Stimulated activated CD8-positive, alpha-beta memory T cell treated with anti-CD3 and anti-CD28 coated beads, Interleukin-7, amount 100 ng/mL, for 1 hour (primary cell): Measurements from ENCODE around the gene HPCA.

Experiments
- DNase-seq, 2 donors: peaks; one replicate each; pipeline ENCODE4 v3.0.0-alpha.2; 2020; ENCODE audit warnings: low read depth in 2 of 2

HPCA gene

DNA sequence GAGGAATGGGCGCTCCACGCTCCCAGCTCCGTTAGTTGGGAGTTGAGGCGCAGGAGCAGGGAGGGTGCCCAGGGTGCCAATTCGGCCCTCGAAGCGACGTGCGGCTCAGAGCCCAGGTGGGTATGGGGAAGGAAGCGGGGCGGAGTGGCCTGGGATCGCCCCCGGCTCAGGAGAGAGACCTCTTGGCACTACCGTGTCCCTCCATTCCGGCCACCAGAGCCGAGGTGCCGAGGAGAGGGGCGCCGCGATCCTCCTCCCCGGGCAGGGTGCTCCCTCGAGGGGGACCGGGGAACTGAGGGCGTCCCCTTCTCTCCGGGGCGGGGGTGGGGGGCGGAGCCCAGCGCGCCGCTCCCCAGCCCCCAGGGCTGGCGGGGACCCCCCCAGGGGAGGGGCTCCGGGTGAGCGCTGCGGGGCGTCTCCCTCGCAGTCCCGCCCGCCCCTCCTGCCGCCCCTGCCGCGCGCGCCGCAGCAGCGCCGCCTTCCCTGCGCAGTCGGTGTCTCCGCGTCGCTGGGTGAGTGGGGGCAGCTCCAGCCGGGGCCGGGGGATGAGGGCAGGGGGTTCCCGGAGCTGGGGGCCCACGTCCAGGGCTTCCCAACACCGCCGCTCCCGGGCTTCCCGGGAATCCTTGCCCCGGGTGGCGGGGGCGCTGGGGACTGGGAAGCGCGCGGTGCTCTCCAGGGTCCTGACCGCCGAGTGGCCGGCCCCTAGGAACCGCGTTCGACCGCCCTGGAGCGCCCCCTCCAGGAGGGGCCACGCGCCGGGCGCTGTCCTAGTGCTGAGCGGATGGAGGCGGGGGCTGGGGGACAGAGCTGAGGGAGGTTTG, at the start of gene HPCA:
Gene HPCA (plus strand): TSS at position 488 of the 824 bp plus-strand sequence. CDS start 2,408 bp downstream, outside the sequence.
- DNase-seq = no peak

DNA sequence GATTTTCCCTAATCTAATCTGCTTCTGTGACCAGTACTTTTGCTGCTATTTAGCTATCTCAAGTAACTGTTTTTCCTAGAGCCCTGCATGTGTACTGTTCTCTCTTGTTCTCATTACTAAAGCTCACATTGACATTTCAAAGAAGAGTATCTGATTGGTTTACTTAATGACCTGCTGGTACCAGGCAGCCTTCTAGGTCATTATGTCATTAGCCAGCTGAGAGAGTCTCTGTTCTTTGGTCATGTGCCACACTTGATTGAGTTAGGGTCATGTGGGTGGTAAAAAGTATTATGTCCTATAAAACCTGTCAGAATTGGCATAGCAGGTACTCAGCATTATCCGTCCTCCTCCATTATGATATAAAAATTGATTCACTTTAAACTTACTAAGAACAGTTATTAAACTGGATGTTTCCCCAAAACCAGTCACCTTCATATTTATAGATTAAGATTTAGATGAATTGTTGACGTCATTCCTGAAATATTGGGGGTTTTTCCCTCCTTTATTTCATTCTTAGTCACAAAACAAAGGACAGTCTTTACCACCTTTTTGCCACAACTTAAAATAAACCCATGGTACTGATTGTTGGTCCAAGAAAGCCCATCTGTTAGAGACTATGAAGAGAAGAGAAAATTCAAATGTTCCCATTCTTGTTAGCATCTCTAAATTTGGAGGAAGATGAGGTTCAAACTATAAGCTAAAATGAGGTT, 37.8 kb upstream of the HPCA start:
- no peak for DNase-seq

DNA sequence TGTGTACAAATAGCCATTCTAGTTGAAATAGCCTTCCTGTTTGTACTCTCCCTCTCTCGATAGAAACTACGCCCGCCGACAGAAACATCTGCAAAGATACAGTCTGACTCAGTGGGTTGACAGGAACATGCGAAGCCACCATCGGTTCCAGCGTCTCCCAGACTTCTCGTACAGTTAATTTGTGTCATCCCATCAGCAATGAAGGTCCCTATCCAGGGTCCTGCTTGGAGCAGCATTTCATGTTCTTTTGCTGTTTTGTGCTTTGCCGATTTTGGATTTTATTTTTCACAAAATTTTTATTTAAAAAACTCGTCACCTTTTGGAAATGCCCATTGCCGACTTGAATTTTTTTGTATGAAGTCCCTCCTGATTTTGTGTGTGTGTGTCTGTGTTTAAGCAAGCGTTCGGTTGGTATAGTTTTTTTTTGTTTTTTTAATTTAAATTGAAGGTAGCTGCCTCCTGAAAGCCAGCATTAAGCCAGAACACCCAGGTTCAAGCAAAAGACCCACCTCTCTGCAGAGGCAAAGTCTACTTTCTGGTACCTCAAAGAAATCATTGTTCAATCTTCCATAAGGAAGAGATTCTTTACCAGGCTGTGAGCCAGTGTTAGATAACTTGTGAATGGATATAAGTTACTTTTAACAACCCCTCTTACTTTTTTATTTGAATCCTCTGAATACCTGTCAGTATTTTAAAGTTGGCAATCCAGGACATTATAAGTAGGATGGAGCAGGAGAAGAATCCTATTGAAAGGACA, 30.3 kb upstream of the HPCA start:
- no peak for DNase-seq

DNA sequence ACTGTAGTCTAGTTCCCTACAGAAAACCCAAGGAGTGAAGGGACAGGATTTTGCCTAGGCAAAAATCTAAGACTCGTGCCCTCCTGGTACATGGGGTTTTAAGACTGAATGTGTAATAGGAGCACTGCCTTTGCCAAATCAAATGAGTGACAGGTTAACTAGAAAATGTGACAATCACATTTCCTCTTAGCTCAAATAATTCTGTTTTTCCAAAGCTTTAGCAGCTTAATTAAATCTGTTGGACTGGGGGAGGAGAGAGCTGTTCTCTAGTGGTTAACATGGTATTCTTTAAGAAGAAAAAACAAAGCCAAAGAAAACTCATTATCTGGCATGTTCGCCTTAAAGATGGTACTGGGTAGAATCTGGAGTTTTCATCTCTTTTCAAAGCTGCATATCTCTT, 28.2 kb upstream of the HPCA start:
- no peak for DNase-seq

DNA sequence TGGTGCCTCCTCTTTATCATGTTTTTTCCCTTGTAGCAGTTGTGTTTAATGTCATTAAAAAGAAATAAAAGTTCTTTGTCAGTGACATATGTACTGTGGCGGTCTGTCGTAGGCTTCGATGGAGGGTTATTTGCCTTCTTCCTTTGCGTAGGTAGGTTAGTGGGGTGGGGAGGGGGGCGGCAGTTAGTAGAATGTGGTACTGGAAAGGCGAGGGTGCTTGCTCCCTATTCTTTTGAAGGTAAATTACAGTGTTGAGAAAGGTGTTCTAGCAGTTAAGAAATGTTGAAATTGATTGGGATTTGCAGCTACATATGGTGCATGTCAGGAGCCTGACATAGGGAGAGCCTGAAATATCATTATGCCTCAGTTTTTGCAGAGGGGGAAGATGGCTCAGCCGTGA, 27.5 kb upstream of the HPCA start:
- DNase-seq = no peak

DNA sequence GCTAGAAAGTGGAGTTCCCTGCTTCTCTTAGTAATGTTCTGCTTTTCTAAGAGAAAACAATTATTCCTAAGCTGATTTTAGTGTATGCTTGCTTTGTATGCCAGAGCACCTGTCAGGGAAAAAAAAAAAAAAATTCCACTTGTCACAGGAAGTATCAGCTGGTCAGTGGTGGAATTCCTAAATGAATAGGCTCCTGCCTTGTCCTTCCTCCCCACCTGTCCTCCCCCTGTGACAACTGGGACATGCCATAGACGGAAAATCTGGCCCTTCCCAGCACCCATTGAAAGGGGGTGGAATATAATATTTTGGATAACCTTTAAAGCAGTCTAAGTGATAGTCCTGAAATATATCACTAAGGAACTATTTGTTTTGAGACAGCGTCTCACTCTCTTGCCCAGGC, 26.4 kb upstream of the HPCA start:
- DNase-seq = no peak

DNA sequence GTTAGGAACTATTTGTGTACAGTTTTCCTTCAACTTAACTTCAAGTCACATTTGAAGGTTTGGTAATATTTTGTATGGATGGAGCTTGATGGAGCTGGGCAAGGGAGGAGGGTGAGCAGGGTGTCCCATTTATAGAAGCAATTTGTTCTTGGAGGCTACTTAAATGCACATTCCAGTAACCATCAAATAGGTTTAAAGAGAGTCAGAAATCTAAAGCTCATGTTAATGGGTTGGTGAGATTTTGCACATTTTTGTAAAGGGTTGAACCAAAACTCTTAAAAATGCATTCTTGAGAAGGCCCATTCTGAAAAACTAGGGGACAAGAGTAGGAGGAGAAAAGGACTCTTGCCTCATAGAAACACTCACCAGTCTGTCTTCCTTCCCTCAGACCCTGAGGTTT, 25.7 kb upstream of the HPCA start:
- DNase-seq = no peak

DNA sequence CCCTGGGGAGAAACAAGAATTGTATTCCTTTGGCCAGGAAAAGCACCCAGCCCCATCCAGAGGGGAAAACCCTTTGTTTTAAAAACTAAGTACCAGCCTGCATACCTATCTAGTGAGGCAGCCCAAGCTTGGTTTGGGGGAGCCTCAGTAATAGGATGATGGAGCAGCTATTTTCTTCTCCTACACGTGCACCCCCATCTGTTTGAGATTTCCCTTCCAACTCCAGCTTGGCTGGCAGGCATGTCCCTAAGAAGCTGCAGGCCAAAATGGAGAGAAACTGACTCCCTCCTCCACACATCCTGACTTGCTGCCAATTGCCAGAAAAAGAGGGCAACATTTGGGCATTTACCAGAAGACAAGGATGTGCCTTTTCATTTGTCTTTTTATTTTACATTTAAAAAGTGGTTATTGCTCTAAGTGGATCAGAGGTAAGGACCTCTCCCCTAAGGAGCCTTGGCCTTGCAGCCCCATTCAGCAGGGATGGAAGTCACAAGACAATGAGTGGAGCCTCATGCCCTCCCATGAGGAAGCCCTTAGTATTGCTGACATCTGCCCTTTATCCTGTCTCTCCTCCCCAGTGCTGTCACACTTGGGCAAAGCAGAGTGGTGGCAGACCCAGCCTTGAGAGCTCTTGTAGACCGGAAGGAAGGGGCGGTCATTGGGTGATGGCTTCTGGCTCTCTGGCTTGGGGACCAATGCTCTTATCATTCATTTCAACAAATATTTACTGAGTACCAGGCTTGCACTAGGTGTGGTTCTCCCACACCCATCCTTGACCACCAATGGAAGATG, 24.2 kb upstream of the HPCA start:
- DNase-seq = no peak

DNA sequence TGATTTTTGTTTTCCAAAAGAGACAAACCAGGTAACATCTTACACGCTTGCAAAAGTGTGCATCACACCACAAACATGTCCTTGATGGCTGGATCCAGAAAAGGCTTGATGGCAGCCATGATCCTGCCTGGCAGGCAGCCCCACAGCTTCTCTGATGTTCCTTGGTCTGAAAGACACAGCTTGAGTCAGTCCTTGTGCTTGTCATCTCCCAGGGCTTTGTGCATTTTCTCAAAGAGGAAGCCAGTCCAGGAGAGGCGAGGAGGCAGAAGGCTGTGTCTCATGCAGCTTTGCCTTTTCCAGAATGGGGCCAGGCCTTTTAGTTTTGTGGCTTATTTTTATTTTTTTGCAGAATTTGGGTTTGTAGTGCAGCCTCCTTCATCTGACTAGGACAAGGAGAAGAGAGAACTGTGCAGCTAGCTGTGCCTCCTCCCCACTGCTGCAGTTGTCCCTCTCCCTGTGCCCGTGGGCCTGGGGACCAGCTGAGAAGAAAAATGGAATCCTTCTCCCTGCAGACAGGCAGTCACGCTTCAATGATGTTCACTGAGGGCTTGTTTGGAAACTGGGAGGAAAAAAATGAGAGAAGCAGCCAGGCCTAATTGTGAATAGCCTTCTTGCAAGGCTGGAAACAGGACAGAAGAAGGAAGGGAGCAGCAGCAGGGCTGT, 22.9 kb upstream of the HPCA start:
- no peak for DNase-seq

DNA sequence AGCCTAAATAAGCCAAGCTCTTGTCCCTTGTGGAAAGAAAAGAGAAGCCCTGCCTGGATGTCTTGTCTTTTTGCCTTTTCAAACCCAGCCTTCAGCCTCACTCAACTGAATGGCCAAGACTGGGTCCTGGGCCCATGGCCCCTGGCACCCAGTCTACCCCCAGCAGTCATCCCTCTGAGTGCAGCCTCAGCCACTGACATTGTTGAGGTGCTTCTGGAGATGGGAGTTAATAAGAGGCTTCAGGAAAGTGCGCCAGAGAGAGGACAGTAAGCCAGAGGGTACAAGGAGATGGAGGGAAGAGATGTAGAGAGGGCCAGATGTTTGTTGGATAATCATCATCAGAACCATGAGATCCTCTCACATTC, 22.4 kb upstream of the HPCA start:
- DNase-seq = no peak

DNA sequence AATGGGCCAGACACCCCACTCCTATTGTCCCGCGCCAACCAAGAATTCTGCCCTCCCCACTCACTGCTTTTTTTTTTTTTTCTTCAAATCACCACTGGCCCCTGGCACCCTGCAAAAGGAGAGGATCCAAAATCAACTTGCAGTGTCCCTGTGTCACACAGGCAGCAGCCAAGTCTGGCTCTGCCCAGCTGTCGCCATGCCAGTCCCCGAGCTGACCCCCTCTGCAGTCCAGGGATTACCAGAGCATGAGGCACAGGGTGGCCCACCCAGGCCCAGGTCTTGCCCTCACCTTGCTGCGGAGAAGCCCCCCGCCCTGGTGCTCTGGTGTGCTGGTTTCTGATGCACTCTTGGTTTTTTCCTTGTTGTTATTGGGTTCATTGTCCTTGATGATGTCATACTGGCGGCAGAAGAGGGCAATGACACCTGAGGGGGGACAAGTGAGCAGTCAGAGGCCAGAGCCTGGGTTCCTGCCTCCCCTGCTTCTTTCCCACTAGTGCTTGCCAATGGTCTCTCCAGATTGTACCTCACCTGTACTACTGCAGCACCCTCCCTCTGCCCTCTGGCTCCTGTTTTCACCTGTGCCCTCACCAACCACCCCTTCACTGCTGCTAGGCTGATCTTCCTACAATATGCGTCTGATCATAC, 21.8 kb upstream of the HPCA start:
- DNase-seq = no peak

DNA sequence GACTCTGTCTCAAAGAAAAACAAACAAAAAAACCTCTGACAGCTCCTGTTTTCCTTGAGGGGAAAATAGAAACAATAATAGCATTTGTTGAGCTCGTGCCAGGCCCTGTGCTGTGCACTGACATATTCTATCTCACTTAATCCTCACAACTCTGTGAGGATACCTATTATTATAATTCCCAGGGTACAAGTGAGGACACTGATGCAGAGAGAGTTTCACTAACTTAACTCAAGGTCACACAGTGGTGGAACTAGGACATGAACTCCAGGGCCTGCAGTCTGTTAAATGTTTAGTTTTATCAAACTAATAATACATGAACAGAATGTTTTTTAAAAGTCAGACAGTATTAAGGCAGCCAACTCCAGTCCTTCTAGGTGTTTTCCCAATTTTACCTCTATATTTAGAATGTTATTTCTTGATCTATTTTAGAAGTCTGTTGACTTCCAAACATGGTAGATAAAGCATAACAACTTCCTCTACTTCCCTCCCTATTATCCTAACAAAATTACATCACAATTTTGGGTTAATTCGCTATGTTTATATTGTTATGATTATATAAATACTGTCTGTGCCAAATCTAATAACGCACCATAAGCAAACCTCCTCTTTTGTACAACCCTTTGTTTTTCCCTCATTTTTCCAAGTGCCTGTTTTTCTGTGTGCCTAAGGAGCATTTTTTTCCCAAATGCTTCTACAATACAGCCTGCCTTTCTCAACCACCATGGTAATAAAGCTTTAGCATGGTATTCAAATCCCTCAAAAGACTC, 20.5 kb upstream of the HPCA start:
- no peak for DNase-seq

DNA sequence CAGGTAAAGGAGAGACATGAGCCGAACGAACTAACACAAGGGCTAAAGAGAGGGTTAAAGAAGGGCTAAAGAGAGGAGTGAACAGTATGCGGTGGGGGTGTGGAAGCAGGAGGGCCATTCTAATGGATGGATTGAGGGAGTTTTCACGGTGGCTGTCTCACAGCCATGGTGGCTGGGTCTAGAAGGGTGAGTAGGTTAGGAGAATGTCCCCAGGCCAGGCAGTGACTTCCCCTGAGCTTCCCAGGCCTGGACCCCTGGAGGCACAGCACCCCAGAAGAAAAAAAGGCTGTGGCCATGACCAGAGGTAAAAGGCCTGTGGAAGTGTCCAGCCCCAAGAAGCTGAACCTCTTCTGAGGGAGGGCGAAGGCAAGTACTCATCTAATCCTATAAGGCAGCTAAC, 19.1 kb upstream of the HPCA start:
- no peak for DNase-seq

DNA sequence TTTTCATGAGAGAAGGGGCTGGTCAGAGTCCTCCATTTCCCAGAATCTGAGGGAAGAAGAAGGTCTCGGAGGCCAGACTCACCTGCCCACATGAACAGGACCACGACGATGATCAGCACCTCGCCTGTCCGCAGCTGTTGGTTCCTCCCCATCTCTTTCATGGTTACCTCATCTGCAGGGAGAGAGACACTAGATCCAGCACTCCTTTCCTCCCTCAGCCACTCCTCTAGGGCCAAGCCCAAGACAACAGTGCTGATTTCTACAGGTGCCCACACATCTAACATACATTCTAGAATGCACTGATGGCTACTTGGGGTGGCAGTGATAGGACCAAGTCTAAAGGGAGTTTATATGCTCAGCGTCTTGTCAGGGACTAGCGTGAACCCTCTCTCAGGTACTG, 18.6 kb upstream of the HPCA start:
- DNase-seq = no peak

DNA sequence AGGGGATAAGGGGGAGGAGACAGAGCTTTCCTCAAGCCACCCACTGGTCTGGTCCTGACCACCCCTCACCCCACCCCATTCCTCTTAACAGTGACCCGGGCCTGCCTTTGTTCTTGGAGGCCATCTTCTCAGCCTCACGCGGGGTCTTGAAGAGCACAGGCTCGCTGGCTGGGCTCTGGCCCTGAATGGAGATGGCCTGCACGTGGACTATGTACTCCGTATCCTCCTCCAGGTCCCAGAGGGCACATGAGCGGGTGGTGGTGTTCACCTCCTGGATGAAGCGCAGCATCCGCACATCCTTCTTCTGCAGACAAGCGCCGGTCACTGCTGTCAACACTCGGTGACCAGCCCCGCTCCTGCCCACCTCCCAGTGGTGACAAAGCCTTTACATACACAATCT, 18.2 kb upstream of the HPCA start:
- no peak for DNase-seq

DNA sequence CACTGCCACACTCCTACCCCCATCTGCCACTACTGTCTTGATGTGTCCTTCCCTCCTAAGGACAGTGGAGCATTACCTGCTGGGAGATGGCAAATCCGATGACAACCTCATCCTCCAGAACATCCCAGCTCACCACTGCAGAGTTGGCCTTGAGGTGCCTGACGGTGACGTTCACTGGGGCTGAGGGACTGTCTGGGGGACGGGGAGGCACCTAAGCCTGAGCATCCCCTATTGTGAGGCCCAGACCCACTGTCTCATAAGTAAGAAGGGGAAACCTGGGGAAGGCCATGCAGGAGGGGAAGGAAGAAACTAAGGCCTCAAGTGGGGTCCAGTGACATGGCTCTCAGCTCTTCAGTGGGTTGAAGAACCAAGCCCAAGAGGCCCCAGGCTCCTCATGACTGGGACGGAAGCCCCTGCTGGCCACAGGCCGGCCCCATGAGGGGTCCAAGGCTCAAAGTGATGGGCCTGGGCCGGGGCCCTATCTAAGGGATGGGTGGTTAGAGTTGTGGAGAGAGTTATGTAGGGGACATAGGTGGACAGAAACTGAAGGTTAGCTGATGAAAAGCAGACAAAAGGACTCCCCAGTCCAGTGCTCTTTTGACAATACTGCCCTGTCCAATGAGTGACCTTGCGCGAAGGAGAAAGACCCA, 17.4 kb upstream of the HPCA start:
- no peak for DNase-seq

DNA sequence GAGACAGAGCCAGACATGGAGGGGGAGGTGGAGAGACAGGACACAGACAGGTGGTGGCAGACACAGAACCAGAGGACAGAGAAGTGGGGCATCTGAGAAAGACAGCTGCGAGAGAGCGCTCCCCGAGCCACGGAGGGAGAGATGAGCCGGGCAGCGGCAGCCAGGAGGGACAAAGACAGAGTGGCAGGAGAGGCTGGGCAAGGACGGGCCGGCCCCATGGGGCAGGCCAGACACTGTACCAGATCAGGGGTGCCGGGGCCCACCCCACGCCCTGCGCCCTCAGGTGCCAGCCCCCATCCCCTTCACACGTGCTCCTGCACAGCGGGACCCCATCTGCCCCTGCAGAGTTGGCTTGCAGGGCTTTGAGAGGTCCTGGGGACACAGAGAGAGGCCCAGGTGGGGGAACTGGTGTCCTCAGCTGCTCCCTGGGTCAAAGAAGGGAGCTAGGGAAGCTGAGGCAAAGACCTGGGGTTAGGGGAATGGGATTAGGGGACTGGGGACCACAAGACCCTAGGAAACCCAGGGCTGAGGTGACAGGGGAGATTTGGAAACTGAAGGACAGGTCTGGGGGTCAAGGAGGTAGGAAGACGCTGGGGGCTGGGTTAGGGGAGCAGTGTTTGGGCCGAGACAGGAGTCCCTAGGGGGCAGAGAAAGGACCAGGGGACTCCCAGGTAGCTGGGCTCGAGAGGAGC, 16.2 kb upstream of the HPCA start:
- DNase-seq = no peak

DNA sequence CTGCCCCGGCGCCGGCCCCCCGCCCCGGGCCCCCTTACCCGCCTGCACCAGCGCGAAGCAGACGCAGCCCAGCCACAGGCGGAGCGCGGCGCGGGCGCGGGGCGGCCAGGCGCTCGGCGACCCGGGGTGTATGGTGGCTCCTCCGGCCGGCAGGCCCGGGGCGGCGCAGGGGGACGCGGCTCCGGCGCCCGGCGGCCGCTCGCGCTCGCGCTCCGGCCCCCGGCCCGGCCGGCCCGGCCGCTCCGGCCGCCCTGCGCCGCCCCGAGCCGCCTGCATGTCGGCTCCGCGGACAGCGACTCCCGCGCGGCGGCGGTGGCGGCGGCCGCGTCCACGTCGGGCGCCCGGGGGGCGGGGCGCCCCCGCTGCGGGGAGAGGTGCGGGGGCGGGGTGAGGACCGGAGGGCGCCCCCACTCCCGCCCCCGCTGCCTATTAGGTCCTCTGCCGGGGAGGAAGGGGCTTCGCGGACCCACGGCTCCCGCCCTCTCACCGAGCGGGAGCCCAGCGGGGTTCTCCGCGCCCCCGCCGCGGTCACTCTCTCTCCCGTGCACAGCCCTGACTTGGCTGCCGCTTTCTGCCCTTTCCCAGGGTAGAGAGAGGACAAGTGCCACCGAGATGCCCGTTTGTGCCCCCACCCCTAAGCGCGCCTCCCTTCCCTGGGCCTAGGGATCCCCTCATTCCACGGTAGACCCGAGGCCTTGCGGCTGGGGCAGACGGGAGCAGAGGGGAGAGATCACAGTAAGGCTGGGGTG, 15.5 kb upstream of the HPCA start, which contains the start of gene FNDC5:
Gene FNDC5 (minus strand): TSS at position 298 of the 749 bp plus-strand sequence.
- DNase-seq = no peak
